GM19351 (cell line): ENCODE results near the gene MARCOL.

ENCODE experiments used
- ATAC-seq: cut with Tn5 transposase; IDR thresholded peaks from one replicate; pipeline ENCODE4 v1.9.1; 2021; ENCODE audit warnings: mild to moderate bottlenecking, moderate library complexity; ENCODE audit not compliant: unreplicated experiment

Gene MARCOL

GRCh38 chr5:148238418-148238794, at the start of gene MARCOL:
TSS of gene MARCOL (plus strand) at chr5:148238525. CDS start at chr5:148238598, 73 bp downstream.
- ATAC-seq = no peak

DNA sequence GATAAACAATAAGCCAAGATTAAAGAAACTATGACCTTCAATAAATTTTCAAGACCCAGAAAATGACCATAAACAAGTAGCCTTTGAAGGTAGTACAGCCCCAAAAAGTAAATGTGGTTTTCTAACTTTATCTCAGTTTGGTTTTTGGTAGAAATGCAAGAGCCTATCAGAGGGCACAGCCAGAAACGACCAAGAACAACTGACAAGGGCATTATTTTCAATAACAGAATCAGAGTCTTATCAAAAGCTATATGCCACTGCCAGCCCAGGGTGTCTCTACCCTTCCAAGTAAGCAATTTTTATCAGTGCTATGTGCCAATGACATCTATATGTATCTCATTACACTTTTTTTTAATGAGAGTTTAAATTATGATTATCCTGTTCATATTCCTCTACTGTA, 47.3 kb upstream of the MARCOL start:
- no peak for ATAC-seq

- no peak for ATAC-seq
These were observed 45.1 kb upstream of the MARCOL start for GRCh38 chr5:148193202-148193601.

GRCh38 chr5:148201151-148201550, 37.2 kb upstream of the MARCOL start:
- no peak for ATAC-seq

DNA sequence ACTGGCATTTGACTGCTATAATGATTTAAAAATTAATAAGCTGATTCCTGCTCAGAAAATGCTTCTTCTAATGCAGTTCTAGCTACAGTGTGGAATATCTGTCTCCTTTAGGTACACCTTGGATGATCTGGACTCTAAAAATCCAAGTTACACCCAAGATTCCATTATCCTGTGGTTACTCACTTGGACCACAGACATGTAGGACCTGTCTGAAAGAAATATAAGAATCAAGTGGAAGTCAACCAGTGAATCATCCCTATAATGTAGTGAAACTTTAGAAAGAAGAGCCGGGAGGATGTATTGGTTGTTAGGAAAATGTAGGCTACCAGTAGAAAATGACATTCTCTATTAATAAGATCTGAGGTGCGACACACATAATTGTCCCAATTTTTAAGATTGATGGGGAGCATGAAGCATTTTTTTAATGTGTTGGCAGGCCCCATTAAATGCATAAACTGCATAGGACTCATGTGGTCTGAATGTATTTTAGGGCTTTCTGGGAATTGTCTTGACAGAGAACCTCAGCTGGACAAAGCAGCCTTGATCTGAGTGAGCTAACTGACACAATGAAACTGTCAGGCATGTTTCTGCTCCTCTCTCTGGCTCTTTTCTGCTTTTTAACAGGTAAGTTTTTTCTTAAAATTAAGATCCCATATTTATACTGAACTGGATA, 35.7 kb upstream of the MARCOL start, which contains the start of gene SPINK6:
Gene SPINK6, plus strand, starts transcription at position 512 of the 673 bp plus-strand sequence. Its CDS starts 55 bp downstream, at position 567.
- no peak for ATAC-seq

DNA sequence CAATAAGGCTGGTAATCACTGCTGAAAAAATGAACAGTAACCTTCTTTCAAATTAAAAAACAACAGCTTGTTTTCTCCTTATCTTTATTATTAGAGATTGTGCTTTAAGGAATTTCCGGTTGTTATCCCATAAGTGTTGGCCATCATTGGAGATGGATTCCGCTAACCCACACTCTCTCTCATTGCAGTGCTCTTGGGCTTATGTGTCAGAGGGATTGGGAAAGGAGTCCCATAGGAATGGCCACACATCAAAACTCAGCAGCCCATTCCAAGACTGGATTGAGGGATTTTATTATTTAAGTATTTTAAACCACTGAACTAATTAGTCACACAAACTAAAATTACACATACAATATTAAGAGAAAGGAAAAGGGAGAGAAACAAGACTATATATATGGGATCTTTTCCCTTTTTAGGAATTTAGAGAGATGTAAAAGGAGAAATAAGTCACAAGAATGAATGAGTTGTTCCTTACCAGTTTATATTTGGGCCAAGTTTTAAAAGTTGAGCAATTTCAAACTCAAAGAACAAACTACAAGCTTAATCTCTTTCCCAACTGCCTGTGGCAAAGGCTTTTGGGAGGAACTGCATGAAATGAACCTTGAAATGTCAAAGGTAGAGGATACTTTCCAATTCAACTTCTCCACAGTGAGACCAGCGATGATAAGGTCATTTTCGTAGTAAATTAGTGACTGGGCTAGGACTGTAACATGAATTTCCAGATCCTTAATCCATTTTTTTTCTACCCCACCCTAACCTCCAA, 33.1 kb upstream of the MARCOL start:
- no peak for ATAC-seq

DNA sequence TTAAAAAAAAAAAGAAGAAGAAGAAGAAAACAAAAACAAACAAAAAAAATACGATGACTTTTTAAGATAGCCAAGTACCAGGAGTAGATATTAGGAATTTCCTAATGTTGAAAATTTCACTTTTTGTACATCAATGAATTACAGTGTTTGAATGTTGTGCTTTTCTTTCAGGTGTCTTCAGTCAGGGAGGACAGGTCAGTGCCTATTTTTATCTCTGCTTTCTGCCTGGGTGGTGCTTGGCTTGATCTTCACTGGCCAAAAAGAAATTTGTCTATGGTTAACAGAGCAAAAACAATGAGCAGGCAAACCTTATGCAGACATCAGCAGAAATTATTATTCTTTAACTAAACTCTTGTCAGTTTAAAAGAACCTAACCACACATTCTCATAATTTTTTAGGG, 32.5 kb upstream of the MARCOL start:
- no peak for ATAC-seq

DNA sequence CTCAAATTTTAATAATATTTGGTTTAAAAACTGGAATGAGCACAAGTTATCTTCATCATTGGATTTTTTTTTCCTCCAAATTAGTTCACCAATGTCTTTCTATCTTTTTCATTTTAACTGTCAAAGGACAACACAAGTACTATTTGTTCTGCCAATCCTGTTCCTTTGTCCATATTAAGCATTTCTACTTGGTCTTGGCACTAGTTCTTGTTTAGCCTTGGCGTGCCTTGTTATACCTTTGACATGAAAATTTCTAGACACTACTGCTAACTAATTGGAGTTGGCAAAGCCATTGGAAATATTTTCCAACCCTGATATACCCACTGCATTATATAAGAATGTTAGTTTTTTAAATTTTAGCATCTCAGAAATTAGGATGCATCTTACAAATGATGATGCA, 31.7 kb upstream of the MARCOL start:
- no peak for ATAC-seq

- ATAC-seq = no peak
These were observed 30.1 kb upstream of the MARCOL start for GRCh38 chr5:148208226-148208625.

GRCh38 chr5:148209151-148209770, 29.1 kb upstream of the MARCOL start:
- no peak for ATAC-seq

GRCh38 chr5:148214665-148215185, 23.6 kb upstream of the MARCOL start:
- ATAC-seq = no peak

- no peak for ATAC-seq
These were observed 16.8 kb upstream of the MARCOL start for GRCh38 chr5:148221508-148221907.

DNA sequence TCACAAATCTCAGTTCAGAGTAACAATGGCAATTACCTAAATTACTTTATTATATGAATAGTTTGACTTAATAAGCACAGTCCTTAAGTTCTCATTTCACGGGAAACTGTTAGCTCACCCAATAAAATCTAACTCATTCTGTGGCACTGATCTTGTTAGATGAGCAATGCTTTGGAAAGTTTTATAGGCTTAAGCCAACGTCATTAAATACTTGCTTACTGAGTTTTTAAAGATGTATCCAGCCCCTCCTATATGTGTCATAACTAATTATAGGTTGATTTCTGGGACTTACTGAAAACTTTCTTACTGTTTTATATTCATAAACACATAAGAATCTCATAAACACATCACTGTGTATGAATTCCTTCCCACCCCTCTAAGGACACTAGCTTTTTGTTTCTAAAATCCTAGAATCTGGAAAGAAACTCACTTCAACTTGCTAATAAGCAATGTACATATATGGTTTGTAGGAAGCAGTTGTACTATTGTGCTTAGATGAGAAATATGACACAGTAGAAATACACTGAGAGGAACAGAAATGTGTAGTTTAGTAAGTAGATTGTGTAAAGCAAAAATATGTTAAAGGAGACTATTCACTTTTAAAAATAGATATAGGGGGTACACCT, 14.1 kb upstream of the MARCOL start:
- no peak for ATAC-seq

DNA sequence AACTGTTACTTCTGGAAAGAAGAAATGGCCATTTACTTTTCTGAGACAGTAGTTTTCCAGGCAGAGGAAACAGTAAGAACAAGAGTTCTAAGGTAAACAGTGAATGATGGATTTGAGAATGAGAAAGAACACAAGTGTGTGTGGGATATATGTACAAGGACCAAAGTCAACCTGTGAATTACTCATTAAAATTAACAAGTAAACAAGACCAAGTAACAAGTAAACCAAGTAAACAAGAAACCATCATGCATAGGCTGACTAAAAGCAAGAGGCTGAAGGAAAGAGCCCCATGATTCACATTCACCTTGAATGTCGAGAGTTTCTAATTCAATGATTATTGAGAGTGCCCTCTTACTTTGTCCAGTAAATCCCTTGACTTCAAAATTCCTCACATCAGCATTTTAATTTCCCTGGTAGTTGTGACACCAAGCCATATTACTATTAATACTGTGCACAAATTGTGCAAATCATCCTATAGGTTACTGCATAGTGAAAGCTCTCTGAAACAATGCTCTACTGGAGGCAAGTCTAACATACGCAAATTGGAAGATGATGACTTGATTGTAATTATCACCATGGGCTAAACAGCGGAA, 9.8 kb upstream of the MARCOL start:
- ATAC-seq = no peak

DNA sequence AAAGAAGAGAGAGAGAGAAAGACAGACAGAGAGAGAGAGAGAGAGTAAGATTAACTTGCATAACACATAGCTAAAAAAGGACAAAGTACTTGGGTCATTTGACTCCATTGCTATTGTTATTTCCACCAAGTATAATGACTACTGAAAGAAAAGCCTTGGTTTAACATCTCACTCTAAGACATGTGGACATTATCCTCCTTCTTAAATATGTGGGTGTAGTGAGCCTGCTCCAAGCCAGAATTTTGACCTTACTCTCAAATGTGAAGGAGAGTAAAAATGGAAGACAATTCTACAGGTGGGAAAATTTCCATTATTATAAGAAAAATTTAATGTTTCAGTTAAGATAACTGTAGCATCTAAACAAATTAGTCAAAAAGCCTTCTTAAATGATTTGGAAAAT, 8.5 kb upstream of the MARCOL start:
- no peak for ATAC-seq

DNA sequence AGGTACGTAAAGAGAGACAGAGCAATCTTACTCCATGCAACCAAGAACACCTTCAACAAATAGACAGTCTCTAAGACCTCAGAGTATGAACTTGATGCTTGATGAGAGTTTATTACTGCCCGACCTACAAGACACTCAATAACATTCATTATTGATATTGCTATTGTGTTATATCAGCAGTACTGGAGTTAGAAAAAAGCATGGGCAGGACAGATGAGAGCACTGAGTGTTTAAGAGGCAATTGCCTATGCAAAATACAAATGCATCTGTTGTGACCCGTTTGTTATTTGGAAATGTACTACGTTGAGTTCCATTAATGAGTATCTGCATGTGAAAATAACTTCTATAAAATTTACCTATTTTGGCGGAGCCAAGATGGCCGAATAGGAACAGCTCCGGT, 8.1 kb upstream of the MARCOL start:
- ATAC-seq = no peak

DNA sequence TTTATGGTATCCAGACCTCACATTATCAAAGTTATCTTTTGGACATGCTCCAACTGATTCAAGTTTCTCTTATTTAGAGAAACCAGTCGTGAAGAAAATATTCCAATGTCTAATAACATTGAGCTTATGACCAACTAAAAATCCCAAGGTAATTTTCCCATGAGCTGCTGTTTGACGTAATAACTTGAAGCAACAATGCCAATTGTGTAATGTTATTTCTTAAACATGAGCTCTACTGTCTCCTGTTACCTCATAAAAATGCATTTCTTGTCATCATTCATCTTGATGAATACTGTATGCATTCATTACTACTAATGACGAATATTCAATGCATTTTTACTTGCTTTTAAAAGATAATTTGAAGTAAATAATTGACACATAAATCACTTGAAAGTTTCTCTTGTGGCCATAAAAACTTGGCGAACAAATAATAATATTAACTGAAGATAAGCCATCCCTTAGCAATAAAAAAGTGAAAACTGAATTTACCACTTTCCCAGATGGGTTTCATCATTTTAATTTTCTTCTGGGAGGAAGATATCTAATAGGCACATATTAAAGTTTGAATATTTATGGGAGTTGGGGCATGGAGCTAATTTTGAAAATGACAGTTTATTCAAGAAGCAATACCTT, 424 bp upstream of the MARCOL start:
- ATAC-seq = no peak

DNA sequence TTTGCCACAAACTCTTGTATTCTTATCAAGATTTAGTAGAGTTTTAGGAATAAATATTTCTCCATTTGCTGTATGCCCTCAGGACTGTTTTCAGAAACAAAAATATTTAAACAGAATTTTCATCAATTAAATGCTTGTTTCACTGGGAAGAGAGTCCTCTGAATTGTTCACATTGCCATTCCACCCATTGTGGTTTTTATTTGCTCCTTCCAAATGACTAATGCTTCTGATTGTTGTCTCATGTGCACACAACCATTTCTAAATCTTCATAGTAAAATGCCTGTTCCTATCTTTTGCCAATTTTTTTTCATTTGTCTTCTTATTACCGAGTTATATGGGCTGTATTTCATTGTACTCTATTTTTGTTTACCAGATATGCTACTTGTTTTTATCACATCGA, 10.6 kb downstream of the MARCOL start:
- ATAC-seq = no peak

DNA sequence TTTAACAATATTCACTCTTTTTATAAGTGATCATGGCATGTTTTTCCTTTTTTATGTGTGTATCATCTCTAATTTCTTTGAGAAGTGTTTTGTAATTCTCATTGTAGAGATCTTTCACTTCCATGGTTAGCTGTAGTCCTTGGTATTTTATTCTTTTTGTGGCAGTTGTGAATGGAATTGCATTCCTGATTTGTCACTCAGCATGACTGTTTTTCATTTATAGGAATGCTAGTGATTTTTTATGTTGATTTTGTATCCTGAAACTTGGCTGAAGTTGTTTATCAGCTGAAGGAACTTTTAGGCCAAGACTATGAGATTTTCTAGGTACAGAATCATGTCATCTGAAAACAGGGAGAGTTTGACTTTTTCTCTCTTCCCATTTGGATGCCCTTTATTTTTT, 17.1 kb downstream of the MARCOL start:
- no peak for ATAC-seq

- ATAC-seq = no peak
These were observed 21.0 kb downstream of the MARCOL start for GRCh38 chr5:148259288-148259687.
